GM12865 (cell line): ENCODE results near the gene PELI2.

ENCODE experiments used
- DNase-seq: peaks from one replicate; pipeline ENCODE4 v3.0.0; 2010; ENCODE audit warnings: low read depth
- H3K4me3 ChIP-seq: 2 replicates; pipeline ENCODE4 v1.5.1; 2011; ENCODE audit warnings: mild to moderate bottlenecking, low read depth, low read length, control low read depth
- CTCF ChIP-seq: IDR thresholded peaks from 2 replicates; pipeline ENCODE4 v1.5.1; 2011; ENCODE audit warnings: low read length, control low read depth, low read depth, inconsistent platforms; ENCODE audit not compliant: insufficient read depth; ENCODE audit errors: missing control alignments

PELI2 gene

GRCh38 chr14:56087671-56088471, 30.3 kb upstream of the PELI2 start:
- no peak for TF ChIP-seq CTCF
- no peak overlapping the region for H3K4me3 ChIP-seq
- DNase-seq, result no peak

GRCh38 chr14:56088941-56089340, 29.3 kb upstream of the PELI2 start:
- DNase-seq, result no peak
- H3K4me3 ChIP-seq, result no peak overlapping the region
- TF ChIP-seq CTCF, result no peak

- no peak for TF ChIP-seq CTCF
- no peak overlapping the region for H3K4me3 ChIP-seq
- no peak for DNase-seq
Measured at GRCh38 chr14:56092763-56093162, 25.4 kb upstream of the PELI2 start.

GRCh38 chr14:56094076-56094475, 24.1 kb upstream of the PELI2 start:
- no peak overlapping the region for H3K4me3 ChIP-seq
- TF ChIP-seq CTCF, result no peak
- no peak for DNase-seq

- no peak for TF ChIP-seq CTCF
- no peak for DNase-seq
- H3K4me3 ChIP-seq, result no peak overlapping the region
Measured at GRCh38 chr14:56098021-56098420, 20.2 kb upstream of the PELI2 start.

GRCh38 chr14:56099081-56099797, 19.0 kb upstream of the PELI2 start:
- TF ChIP-seq CTCF, result no peak
- no peak overlapping the region for H3K4me3 ChIP-seq
- no peak for DNase-seq
